Astrocyte of the cerebellum (primary cell): Measurements from ENCODE around the gene IPO11.
"Not testable (repeated sequence)": the region's sequence is repeated elsewhere in the genome, so short reads cannot be mapped to it uniquely, and the experiment has no call there.

Experiments
- DNase-seq: peaks from one replicate; pipeline ENCODE4 v3.0.0-alpha.2; 2011; ENCODE audit warnings: low read depth
- H3K4me3 ChIP-seq: 2 replicates; pipeline ENCODE4 v1.5.1; 2011; ENCODE audit warnings: mild to moderate bottlenecking, low read depth, low read length, moderate library complexity
- CTCF ChIP-seq: IDR thresholded peaks from 2 replicates; pipeline ENCODE4 v1.5.1; 2012; ENCODE audit warnings: low read length, low read depth, moderate library complexity, mild to moderate bottlenecking; ENCODE audit errors: missing control alignments
- in situ Hi-C: cut with HindIII; loops from 2 replicates; pipeline ENCODE4 v1.10.0; 2017; ENCODE audit warnings: low sequenced_read_pairs

IPO11 gene

DNA sequence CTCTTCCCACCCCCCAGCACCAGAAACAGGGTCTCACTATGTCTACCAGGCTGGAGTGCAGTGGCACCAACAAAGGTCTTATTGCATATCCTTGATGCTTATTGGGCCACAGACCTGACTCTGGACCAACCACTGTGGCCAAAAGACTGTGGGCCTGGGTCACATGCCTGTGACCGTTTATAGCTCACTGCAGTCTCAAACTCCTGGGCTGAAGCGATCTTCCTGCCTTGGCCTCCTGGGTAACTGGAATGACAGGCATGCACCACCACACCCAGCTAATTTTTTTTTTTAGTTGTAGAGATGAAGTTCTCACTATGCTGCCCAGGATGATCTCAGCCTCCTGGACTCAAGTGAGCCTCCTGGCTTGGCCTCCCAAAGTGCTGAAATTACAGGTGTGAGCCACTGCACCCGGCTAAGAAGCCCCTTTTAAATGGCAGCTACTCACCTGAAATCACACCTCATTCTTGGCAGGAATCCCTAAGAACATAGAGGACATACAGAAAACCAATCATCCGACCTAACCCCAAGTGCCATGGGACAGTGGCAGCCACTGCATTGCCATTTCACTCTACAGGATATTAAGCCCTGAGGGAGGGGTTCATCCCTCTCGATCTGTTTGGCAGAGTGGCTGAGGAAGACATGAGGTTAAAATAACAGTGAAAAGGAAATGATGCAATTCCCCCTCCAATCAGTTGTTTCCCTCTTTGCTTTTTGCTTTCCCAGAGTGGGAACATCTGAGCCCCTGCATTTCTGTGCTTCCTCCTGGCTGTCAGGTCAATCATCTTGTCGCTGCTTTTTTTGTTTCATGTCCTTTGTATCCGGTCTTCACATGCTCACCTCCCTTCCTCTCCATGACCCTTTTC is 240.7 kb downstream of the IPO11 start:
- in situ Hi-C loops = no loop called here
- no peak overlapping the region for H3K4me3 ChIP-seq
- DNase-seq = no peak
- no peak for TF ChIP-seq CTCF

DNA sequence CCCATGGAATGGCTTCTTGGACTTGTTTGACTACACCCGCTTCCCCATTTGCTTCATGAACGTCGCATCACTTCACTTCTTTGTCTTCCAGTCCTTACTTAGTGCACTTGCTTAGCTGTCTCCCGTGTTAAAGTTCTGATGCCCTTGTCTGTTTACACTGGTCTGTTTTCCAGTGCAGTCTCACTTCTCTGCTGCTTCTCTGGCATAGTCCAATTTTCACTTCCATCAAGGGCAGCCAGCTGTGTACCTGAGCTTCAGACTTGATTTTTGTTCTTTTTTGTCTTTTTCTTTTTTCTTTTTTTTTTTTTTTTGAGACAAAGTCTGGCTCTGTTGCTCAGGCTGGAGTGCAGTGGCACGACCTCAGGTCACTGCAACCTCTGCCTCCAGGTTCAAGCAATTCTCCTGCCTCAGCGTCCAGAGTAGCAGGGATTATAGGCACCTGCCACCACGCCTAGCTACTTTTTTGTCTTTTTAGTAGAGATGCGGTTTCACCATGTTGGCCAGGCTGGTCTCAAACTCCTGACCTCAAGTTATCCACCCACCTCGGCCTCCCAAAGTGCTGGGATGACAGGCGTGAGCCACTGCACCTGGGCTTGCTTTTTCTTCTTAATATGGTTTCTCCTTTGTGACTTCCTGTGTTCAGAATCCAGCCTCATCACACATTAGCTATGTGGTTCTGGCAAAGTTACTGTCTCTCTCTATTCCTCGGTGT is 241.5 kb downstream of the IPO11 start:
- H3K4me3 ChIP-seq = no peak overlapping the region
- in situ Hi-C loops = no loop called here
- no peak for DNase-seq
- TF ChIP-seq CTCF = no peak

- H3K4me3 ChIP-seq, in situ Hi-C loops, DNase-seq: not testable (repeated sequence)
Observed at GRCh38 chr5:62657772-62658171, 245.2 kb downstream of the IPO11 start.

- H3K4me3 ChIP-seq = no peak overlapping the region
- no peak for TF ChIP-seq CTCF
- in situ Hi-C loops = no loop called here
- DNase-seq = no peak
Observed at GRCh38 chr5:62661126-62661525, 248.6 kb downstream of the IPO11 start.

- DNase-seq = no peak
- H3K4me3 ChIP-seq = no peak overlapping the region
- TF ChIP-seq CTCF = no peak
- in situ Hi-C loops = no loop called here
Observed at GRCh38 chr5:62662521-62662920, 250.0 kb downstream of the IPO11 start.

GRCh38 chr5:62671479-62671878 is 258.9 kb downstream of the IPO11 start:
- DNase-seq = no peak
- no peak for TF ChIP-seq CTCF
- in situ Hi-C loops = no loop called here

DNA sequence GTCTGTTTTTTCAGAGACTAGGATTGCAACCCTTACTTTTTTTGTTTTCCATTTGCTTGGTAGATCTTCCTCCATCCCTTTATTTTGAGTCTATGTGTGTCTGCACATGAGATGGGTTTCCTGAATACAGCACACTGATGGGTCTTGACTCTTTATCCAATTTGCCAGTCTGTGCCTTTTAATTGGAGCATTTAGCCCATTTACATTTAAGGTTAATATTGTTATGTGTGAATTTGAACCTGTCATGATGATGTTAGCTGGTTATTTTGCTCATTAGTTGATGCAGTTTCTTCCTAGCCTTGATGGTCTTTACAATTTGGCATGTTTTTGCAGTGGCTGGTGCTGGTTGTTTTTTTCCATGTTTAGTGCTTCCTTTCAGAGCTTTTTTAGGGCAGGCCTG is 264.0 kb downstream of the IPO11 start:
- in situ Hi-C loops = not testable (repeated sequence)

More at GRCh38 chr5:62671479-62671878, 258.9 kb downstream of the IPO11 start:
- no peak overlapping the region for H3K4me3 ChIP-seq

More for the DNA sequence above, 264.0 kb downstream of the IPO11 start:
- not testable (repeated sequence) for H3K4me3 ChIP-seq, DNase-seq
